Esophagus mucosa (tissue), 1 donor: ENCODE measurements around the gene CCT5. TPM values are rescaled to one million over a fixed set of nuclear protein-coding genes. Genes with fewer than 3 reads are reported as not detected.
"Not testable (repeated sequence)": the region's sequence is repeated elsewhere in the genome, so short reads cannot be mapped to it uniquely, and the experiment has no call there.

Experiments used
- ATAC-seq: fragments of 200-7000 bp; cut with Tn5 transposase; one replicate; pipeline ENCODE4 v1.9.1; 2020
- total RNA-seq: library from RNA; stranded (reverse); gene quantifications from one replicate; pipeline ENCODE4 v1.2.4, GENCODE V29; 2023
- donor health status: DM: yes; HTN: yes; CAD: no.

The CCT5 gene
- total RNA-seq, 1 donor from 2014 or later: 159 TPM

DNA sequence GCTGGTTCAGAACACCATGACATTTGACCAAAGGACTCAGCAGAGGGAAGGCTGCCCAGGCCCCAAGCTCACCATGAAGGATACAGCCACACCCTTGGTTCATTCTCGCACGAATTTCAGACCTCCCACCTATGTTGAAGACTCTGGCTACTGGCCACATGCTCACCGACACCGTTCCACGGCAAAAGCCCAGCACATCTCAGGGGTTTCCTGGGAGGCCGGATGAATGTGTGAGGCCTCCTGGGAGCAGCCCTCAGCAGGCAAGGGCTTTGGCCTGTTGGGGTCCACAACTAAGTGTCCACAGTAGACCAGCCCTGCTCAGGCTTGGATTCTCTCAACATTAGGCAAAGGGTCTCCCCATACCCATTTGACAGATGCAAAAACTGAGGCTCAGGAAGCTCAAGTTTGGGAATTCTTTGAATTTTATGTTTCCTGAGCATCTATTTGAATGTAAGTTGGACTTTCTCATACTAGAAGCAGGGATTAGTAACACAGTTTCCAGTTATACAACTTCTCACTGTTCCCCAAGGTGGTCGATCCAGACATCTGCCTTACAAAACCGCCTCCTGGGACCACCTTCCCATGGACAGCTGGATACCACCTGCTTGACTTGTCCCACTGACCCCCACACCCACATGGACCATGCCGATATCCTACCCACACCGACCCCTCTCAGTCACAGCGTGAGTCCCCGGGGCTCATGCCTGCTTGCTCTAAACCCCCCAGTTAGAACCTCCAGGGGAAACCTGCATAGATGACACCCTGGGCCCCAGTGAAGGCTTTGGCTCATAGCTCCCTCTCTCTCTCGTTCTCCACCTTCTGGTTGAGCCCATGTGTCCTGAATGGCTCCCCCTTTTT is 27.9 kb downstream of the CCT5 start:
- no peak for ATAC-seq

DNA sequence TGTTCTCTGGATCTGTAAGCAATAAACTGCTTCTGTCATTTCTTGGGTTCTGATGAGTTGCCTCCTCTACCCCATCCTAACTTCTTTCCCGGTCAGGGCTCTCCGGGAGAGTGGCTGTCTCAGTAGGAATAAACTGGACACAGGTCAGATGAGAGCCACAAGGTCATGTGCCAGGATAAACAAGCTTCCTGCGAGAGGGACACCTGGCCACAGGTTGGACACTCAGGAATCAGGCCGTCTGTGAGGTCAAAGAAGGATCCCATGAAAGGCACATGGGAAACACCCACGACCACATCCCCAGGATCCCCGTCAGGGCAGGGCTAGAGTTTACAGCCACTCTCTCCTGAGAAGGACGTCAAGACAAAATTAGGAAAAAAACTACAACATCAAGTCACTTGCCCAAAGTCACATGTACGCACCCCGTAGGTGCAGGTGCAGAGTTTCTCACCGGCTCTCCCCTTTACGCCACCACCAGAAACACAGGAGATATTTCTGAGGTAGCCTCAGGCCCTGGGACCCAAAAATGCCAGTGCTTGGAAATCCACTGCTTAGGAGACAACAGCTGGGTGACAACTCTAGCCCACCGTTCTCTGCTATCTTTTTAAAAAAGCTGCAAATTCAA is 28.7 kb downstream of the CCT5 start:
- ATAC-seq: no peak

DNA sequence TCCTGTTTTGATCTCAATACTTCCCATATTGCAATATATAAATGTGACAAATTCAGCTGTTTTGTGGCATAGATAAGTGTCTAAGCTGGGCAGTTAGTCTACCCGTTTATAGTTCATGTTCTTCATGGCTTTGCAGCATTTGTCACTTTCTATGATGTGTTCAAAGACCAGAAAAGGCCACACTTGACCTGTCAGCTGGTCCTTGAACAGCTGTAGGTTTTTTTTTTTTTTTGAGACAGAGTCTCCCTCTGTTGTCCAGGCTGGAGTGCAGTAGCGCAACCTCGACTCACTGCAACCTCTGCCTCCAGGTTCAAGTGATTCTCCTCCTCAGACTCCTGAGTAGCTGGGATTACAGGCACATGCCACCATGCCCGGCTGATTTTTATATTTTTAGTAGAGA is 29.2 kb downstream of the CCT5 start:
- no peak for ATAC-seq

GRCh38 chr5:10279925-10280720 is 30.0 kb downstream of the CCT5 start:
- ATAC-seq: no peak

DNA sequence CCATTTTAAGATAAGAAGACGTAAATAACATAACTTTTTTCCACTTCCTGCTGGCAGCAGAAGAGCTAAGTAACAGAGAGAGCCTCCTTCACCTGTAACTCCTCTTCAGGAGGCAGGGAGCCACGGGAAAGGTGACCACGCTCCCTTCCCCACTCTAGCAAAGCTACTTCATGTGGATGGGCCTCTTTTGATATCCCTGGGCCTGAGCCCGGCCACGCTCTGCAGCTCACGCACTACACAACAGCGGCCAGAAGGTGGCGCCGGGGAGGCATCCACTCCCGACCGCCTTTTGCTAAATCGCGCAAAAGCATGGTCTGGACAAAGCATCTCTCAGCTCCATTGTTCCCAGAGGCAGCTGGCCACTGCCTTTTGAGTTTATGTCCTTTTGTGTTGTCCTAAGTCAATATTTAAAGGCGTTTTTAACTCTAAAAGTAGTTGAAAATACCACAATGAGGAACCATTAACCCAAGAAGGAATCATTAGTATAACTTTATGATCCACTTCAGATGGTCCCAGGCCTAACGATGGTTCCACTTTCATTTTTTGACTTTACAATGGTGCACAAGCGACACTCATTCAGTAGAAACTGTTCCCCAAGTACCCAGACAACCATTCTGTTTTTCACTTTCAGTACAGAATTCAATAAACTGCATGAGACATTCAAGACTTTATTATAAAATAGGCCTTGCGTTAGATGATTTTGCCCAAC is 34.0 kb downstream of the CCT5 start:
- ATAC-seq: peak; percentile 89

DNA sequence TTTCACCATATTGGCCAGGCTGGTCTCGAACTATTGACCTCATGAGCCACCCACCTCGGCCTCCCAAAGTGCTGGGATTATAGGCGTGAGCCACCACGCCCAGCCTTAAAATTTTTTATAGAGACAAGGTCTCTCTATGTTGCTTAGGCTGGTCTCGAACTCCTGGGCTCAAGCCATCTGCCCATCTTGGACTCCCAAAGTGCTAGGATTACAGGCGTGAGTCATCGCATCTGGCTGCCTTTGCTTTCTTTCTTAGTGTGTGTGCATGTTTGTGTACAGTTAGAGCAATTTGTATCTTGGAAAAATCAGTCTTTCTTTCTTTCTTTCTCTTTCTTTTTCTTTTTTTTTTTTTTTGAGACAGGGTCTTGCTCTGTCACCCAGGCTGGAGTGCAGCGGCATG is 35.3 kb downstream of the CCT5 start:
- ATAC-seq: not testable (repeated sequence)

GRCh38 chr5:10286162-10286861 is 36.2 kb downstream of the CCT5 start:
- no peak for ATAC-seq

DNA sequence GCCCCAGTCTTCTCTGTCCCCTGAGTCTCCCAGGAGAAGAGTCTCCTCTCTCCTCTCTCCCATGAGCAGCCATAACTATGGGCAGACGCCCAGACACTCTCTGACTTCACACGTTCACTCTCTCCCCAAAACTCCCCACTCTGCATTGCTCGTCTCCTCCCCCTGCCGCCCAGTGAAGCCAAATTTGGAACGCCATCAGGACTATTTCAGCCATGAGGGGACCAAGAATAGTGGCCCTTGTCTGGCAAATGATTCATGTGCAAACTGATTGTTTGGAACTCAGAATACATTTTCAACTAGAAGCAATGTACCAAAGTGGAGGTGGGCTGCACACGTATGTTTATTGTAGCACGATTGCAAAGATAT is 36.8 kb downstream of the CCT5 start:
- no peak for ATAC-seq

DNA sequence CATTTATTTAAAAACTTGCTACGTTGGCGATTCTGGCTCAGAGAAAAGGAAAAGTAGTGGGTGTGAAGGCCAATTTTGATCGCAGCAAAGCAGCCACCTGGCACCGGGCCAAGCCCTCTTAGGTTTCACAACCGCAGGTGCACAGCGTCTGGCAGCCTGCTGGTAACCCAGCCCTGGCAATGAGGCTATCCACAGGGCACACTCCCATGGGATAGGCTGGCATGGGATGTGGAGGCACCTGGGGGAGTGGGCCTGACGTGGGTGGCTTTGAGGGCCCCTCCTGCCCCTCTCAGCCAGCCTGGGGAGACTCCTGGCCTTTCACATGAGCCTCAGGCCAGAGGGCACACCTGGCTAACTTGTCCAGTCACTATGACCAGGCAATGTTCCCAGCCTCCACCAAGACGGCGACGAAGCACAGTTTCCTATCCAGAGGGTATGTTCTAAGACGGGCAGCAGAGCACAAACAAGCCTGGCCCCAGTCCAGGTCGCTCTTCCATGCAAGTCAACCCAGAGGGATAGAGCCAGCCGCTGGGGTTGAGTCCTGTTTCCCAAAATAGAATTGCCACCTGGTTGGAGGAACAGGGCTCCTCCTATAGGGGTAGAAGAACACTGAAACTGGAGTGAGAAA is 38.6 kb downstream of the CCT5 start:
- ATAC-seq: peak; percentile 79

- ATAC-seq: no peak
Measured at GRCh38 chr5:10289353-10289752, 39.3 kb downstream of the CCT5 start.

DNA sequence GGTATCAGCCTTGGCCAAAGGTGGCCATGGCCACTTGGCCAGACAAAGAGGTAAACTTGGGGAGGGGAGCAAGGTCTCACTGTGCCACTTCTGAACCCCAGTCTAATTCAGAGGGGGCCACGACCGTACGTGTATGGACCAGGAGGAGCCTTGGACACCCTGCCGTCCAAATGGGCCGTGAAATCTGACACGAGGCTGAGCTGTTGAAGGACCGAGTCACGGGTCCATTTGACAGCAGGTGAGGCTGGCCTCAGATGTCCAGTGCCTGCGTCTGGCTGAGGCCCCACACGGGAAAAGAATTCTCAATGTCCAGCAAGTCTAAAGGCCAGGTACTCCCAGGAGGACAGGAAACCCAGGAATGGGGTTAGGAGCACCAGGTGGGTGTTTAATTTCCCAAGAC is 39.9 kb downstream of the CCT5 start:
- no peak for ATAC-seq

DNA sequence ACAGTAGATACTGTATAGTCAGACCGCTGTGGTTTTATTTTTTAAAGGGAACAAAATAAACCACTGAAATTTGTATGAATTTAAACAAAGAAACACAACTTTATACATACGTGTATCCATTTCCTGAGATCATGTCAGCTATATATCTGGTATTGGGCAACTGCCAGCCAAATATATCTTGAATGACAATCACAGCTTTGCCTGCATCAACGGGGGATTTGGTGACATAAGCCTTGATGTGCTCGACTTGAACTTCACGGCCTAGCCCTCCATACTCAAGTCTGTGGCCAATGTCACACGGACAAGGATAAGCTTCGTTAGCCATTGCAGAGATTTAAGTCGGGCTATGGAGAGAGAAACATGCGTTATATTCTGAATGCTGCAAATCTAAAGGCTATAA is 40.4 kb downstream of the CCT5 start:
- no peak for ATAC-seq

GRCh38 chr5:10291692-10292339 is 41.7 kb downstream of the CCT5 start:
- ATAC-seq: no peak

DNA sequence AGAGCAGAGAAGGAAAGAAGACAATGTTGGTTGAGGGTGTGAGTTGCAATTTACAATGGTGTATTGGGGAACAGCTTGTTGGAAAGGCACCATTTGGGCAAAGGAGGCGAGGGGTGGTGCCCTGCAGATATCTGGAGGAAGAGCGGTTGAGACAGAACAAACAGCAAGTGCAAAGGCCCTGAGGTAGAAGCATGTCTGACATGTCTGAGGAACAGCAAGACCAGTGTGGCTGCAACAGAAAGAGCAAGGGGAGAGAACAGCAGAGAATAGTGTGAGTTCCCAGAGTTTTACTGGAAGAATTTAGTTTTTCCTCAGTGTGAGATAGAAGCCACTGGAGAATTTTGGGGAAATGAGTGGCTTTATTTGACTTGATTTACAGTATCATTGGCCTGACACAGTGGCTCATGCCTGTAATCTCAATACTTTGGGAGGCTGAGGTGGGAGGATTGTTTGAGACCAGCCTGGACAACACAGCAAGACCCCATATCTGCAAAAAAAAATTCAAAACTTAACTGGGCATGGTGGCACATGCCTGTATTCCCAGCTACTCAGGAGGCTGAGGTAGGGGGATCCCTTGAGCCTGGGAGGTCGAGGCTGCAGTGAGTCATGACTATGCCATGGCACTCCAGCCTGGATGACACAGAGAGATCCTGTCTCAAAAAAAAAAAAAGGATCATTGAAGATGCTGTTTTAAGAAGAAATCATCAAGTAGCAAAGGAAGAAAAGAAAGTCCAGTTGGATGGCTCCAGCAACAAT is 44.0 kb downstream of the CCT5 start:
- ATAC-seq: no peak

DNA sequence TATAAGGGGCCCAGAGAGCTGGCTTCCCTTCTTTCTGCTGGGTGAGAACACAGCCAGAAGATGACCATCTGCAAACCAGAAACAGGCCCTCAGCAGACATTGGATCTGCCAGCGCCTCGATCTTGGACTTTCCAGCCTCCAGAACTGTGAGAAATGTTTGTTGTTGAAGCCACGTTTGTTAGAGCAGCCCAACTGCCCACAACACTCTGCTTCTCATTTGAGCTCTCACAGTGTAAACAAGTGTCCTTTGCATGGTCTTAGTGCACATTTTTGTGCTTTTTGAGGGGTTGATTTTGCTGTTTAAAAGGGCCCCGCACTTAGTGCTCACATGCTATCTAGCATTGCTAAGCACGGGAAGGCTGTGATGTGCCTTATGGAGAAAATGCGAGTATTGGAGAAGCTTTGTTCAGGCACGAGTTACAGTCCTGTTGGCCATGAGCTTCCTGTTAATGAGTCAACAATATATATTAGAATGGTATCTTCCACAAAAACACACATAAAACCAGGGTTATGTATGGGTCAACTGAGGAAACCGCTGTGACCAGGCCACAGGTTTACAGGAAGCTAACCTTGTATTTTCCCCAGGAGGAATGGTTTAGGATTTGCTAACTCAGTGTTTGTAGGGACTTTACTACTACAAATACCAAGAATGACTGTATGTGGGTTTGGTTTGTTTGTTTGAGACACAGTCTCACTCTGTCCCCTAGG is 45.7 kb downstream of the CCT5 start:
- peak; percentile 41 for ATAC-seq

- no peak for ATAC-seq
Measured at GRCh38 chr5:10297646-10298204, 47.6 kb downstream of the CCT5 start.

DNA sequence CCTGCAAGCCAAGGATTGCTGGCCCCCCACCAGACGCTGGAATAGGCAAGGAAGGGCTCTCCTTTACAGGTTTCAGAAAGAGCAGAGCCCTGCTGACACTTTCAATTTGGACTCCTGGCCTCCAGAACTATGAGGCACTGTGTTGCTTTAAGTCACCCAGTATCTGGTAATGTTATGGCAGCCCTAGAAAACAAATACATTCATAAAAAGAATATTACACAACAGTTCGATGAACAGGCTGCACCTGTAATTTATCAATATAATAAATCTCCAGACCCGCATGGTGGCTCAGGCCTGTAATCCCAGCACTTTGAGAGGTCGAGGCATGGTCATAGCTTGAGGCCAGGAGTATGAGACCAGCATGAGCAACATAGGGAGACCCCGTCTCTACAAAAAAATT is 50.2 kb downstream of the CCT5 start:
- ATAC-seq: no peak

DNA sequence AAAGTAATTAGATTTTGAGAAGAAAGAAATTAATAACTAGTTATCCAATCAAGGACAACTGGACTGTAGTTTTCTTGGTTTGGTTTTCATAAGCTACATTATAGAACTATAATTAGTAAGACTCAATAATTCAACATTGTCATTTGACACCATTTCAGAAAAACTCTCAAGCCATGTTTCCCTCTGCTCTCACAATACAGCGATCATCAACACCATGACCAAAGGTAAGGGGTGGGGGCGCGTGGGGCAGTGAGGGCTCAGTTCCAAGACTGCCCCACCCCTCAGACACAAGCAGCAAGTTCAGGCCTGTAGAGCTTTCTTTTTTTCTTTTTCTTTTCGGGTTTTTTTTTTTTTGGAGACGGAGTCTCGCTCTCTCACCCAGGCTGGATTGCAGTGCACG is 51.2 kb downstream of the CCT5 start:
- peak; percentile 37 for ATAC-seq

GRCh38 chr5:10301842-10302610 is 51.9 kb downstream of the CCT5 start:
- peak; percentile 96 for ATAC-seq
